ENCODE results near the gene ABHD5.
"Not testable (repeated sequence)": the region's sequence is repeated elsewhere in the genome, so short reads cannot be mapped to it uniquely, and the experiment has no call there.

Gene ABHD5

DNA sequence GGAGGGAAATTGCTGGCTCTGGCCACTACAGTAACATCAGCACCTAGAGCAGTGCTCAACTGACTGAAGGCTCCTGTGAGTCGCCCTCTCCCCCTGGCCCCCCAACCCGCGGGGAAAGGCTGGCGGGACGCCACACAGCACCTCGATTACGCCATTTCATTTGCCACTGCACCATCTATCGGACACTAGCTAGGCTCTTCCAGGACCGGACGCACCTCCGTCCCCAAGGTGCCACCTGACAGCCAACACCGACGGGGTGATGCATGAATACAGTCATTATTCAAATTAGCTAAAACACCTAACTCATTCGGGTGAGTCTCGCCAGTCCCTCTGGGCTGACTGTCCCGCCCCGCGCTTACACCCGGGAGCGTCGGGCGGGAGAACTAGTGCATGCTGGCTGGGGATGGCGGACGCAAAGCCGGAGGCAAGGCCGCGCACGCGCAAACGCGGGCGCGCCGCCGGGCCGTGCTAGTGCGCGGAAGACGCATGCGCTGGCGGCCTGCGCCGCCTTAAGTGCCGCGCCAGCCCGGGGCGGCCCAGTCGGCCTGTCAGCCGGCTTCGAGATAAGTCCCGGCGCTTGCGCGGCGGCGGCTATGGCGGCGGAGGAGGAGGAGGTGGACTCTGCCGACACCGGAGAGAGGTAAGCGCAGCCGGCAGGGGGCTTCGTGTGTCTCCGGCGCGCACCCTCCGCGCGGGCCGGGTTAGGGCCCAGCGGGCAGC, at the start of gene ABHD5:
TSS of gene ABHD5 (plus strand) at position 539 of the 720 bp plus-strand sequence. CDS start at position 594, 55 bp downstream.
- Histone ChIP-seq H3K4me3 (peak within 1 kb of the TSS; percentile 80), H3K9me3 (ENCODE audit: low read depth, low read length) (no peaks in the 10 kb centered on the region), H3K9ac (ENCODE audit: insufficient read length) (peak within 1 kb of the TSS; percentile 65), H3K27ac (no peak within 1 kb of the TSS), H3K36me3 (ENCODE audit: insufficient read depth, low read length) (no peaks in the 10 kb centered on the region)
- no peak for TF ChIP-seq FOXP2 (optimal IDR thresholded peaks at IDR 0.05; ENCODE audit: control extremely low read depth, extremely low read length, insufficient read depth)
- TF ChIP-seq POLR2AphosphoS5 (IDR thresholded peaks at IDR 0.05; ENCODE audit: borderline replicate concordance, low read depth, low read length): peak; percentile 91
- peak; percentile 16 for DNase-seq (ENCODE audit: low read depth, low spot score)

DNA sequence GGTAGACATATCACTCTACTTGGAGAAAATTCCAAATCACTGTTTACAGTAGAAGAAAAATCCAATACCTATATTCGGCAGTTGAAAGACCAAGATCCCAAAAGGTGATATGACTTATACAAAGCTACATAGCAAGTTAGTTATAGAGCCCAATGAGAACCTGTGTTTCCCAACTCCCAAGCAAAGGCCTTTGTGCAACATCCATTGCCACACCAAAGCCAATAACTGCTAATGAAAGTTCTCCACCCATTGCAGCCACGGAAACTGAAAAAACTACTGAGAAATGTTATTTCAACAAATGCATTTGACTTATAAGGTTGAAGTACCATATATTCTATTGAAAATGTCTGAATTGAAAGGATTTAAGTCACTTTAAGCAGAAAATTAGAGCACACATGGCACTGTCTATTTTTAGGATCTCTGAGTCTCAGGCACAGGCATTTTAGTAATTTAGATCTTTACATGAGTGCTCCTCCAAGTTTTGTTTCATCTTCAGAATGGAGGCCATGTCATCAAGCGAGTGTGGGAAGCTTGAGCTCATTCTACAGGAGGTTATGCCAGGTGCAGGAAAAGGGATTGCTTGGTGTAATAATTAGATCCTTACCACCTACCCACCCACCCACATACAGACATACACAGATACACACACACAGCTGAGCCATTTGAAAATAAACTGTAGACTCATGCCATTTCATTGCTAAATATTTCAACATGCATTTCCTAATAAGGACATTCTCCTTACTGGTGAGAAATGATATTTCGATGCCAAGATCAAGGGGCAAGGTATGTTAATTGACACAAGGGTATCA, 49.2 kb upstream of the ABHD5 start:
- H3K27ac ChIP-seq: no peak overlapping the region
- no peak for DNase-seq (ENCODE audit: low read depth, low spot score)
- no peaks in the 10 kb centered on the region for H3K9me3 ChIP-seq (ENCODE audit: low read depth, low read length)
- TF ChIP-seq POLR2AphosphoS5 (IDR thresholded peaks at IDR 0.05; ENCODE audit: borderline replicate concordance, low read depth, low read length) (no peak), EZH2 (IDR thresholded peaks at IDR 0.05) (no peak), FOXP2 (optimal IDR thresholded peaks at IDR 0.05; ENCODE audit: control extremely low read depth, extremely low read length, insufficient read depth) (no peak)
- H3K36me3 ChIP-seq (ENCODE audit: insufficient read depth, low read length): no peaks in the 10 kb centered on the region
- no peak overlapping the region for H3K4me3 ChIP-seq
- H3K9ac ChIP-seq (ENCODE audit: insufficient read length): no peak overlapping the region

DNA sequence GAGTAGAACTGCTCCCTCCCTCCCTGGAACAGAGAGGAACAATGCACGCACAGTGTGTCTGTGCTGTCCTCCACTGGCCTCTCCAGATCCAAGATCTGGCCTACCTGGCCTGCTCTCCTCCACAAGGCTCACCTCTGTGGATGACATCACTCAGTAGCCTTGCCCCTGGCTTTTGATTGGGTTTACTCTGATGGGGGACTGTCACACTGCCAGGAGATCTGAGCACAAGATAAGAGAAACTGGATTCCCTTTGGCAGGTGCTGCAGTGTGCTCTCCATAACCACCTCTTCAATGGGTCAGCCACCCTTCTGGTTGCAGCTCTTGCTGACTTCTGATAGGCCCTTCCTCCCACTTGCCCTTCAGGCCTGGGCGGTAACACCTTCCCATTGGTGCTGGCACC, 46.3 kb upstream of the ABHD5 start:
- H3K27ac ChIP-seq: no peak overlapping the region
- no peak for DNase-seq (ENCODE audit: low read depth, low spot score)
- H3K36me3 ChIP-seq (ENCODE audit: insufficient read depth, low read length): no peaks in the 10 kb centered on the region
- no peak for TF ChIP-seq POLR2AphosphoS5 (IDR thresholded peaks at IDR 0.05; ENCODE audit: borderline replicate concordance, low read depth, low read length)
- TF ChIP-seq EZH2 (IDR thresholded peaks at IDR 0.05): no peak
- TF ChIP-seq FOXP2 (optimal IDR thresholded peaks at IDR 0.05; ENCODE audit: control extremely low read depth, extremely low read length, insufficient read depth): no peak
- H3K9me3 ChIP-seq (ENCODE audit: low read depth, low read length): no peaks in the 10 kb centered on the region
- H3K4me3 ChIP-seq: no peak overlapping the region
- H3K9ac ChIP-seq (ENCODE audit: insufficient read length): no peak overlapping the region

DNA sequence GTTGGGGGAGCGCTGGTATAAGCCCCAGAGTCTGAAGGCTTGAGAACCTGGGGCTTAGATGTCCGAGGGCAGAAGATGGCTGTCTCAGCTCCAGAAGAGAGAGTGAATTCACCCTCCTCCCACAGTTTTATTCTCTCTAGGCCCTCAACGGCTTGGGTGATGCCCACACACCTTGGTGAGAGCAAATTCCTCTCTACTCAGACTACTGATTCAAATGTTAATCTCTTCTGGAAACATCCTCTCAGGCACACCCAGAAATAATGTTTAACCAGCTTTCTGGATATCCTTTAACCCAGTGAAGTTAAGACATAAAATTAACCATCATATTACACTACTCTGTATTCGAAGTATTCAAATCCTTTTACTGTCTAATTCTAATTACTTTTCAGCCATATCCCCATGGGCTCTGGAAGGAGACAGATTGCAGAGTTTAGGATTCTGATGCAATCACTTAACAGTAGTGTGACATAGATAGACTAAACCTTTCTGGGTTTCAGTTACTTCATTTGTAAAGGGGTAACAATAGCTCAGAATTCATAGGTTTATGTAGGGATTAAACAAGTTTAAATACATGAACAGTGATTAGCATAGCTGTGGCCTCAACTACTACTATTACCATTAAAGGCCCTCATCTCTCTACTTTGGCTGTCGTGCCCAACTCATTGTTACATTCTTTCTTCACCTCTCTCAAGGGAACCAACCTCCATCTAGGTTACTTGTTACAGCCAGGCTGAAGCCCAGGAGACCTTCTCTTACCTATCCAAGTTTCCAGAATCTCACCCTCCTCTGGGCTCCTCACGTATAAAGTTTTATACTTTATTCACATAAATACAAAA, 43.2 kb upstream of the ABHD5 start:
- H3K36me3 ChIP-seq (ENCODE audit: insufficient read depth, low read length): no peaks in the 10 kb centered on the region
- H3K4me3 ChIP-seq: no peak overlapping the region
- no peak for DNase-seq (ENCODE audit: low read depth, low spot score)
- TF ChIP-seq POLR2AphosphoS5 (IDR thresholded peaks at IDR 0.05; ENCODE audit: borderline replicate concordance, low read depth, low read length) (no peak), FOXP2 (optimal IDR thresholded peaks at IDR 0.05; ENCODE audit: control extremely low read depth, extremely low read length, insufficient read depth) (no peak)
- H3K9ac ChIP-seq (ENCODE audit: insufficient read length): no peak overlapping the region
- H3K9me3 ChIP-seq (ENCODE audit: low read depth, low read length): no peaks in the 10 kb centered on the region
- H3K27ac ChIP-seq: no peak overlapping the region

DNA sequence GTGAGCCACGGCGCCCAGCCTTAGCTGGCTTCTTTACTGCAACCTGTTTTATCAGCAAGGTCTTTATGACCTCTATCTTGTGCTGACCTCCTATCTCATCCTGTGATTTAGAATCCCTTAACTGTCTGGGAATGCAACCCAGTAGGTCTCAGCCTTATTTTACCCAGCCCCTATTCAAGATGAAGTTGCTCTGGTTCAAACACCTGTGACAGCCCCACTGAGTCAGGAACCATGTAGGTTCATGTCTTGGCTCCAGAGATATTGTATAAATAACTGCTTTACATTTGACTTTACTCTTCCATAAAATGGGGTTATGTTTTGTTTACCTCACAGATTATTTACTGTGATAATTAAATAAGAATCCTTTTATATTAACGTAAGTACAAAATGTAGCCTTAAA, 41.8 kb upstream of the ABHD5 start:
- Histone ChIP-seq H3K36me3 (ENCODE audit: insufficient read depth, low read length) (no peaks in the 10 kb centered on the region), H3K9ac (ENCODE audit: insufficient read length) (no peak overlapping the region), H3K9me3 (ENCODE audit: low read depth, low read length) (no peaks in the 10 kb centered on the region), H3K27ac (no peak overlapping the region), H3K4me3 (no peak overlapping the region)
- TF ChIP-seq POLR2AphosphoS5 (IDR thresholded peaks at IDR 0.05; ENCODE audit: borderline replicate concordance, low read depth, low read length) (no peak), FOXP2 (optimal IDR thresholded peaks at IDR 0.05; ENCODE audit: control extremely low read depth, extremely low read length, insufficient read depth) (no peak), EZH2 (IDR thresholded peaks at IDR 0.05) (no peak)
- DNase-seq (ENCODE audit: low read depth, low spot score): no peak

DNA sequence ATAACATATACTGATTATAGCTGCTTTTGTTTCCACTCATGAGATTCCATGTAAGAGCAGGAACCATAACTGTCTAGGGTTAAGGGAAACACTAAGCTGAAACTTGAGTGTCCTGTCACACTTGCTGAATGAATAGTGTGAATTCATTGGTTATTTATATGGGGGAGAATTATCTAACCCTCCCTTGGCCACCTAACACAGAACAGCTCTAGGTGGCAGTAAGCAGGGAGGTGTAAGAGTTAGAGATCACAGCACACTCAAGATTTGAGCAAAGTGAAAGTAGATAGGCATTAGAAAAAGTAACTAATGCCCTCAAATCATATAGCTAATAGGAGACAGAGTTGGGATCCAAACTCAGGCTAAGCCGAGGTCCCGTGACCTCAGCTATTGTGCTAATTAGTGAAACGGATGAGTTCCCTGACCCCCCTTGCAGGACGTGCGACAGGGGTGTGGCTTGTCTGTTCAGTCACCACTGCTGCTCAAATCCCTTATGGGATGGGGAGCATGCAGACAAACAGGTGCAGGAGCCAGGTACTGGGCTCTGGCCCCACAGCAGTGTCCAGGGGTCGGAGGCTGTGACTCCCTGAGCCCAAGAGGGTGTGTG, 41.3 kb upstream of the ABHD5 start:
- Histone ChIP-seq H3K36me3 (ENCODE audit: insufficient read depth, low read length) (no peaks in the 10 kb centered on the region), H3K27ac (no peak overlapping the region), H3K9me3 (ENCODE audit: low read depth, low read length) (no peaks in the 10 kb centered on the region), H3K4me3 (no peak overlapping the region), H3K9ac (ENCODE audit: insufficient read length) (no peak overlapping the region)
- DNase-seq (ENCODE audit: low read depth, low spot score): no peak
- no peak for TF ChIP-seq EZH2 (IDR thresholded peaks at IDR 0.05)
- TF ChIP-seq POLR2AphosphoS5 (IDR thresholded peaks at IDR 0.05; ENCODE audit: borderline replicate concordance, low read depth, low read length): no peak
- TF ChIP-seq FOXP2 (optimal IDR thresholded peaks at IDR 0.05; ENCODE audit: control extremely low read depth, extremely low read length, insufficient read depth): no peak

DNA sequence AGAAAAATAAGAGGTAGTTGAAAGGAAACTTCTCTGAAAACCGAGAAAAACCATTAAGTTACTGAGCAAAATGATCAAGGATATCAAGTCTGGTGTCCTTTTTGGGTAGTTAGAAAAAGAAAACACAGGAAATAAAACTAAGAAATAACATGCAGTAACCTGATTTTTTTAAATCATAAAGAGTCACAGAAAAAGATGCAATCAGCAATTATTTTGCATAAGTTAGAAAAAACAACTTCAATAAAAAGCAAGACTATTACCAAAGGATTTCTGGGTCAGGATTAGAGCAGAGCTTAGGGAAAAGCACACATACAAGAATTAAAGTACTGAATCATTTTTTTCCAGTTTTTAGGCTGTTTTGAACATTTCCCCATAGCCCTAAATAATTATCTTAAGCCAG, 40.4 kb upstream of the ABHD5 start:
- Histone ChIP-seq H3K4me3 (no peak overlapping the region), H3K9me3 (ENCODE audit: low read depth, low read length) (no peaks in the 10 kb centered on the region), H3K27ac (no peak overlapping the region), H3K36me3 (ENCODE audit: insufficient read depth, low read length) (no peaks in the 10 kb centered on the region), H3K9ac (ENCODE audit: insufficient read length) (no peak overlapping the region)
- DNase-seq (ENCODE audit: low read depth, low spot score): no peak
- no peak for TF ChIP-seq FOXP2 (optimal IDR thresholded peaks at IDR 0.05; ENCODE audit: control extremely low read depth, extremely low read length, insufficient read depth)
- TF ChIP-seq POLR2AphosphoS5 (IDR thresholded peaks at IDR 0.05; ENCODE audit: borderline replicate concordance, low read depth, low read length): no peak
- TF ChIP-seq EZH2 (IDR thresholded peaks at IDR 0.05): no peak

DNA sequence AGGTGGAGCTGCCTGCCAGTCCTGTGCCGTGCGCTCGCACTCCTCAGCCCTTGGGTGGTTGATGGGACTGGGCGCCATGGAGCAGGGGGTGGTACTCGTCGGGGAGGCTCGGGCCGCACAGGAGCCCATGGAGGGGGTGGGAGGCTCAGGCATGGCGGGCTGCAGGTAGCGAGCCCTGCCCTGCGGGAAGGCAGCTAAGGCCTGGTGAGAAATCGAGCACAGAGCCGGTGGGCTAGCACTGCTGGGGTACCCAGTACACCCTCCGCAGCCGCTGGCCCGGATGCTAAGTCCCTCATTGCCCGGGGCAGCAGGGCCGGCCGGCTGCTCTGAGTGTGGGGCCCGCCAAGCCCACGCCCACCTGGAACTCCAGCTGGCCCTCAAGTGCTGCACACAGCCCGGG, 34.3 kb upstream of the ABHD5 start:
- H3K4me3 ChIP-seq; H3K9me3 ChIP-seq (ENCODE audit: low read depth, low read length); H3K36me3 ChIP-seq (ENCODE audit: insufficient read depth, low read length); DNase-seq (ENCODE audit: low read depth, low spot score); H3K27ac ChIP-seq; H3K9ac ChIP-seq (ENCODE audit: insufficient read length): not testable (repeated sequence)

All from SK-N-MC (cell line).